RWPE2 (cell line): ENCODE results near the gene FAM222A.

Experiments used
- ATAC-seq: fragments of 200-7000 bp; cut with Tn5 transposase; 3 replicates; pipeline ENCODE4 v1.9.1; 2021; ENCODE audit warnings: low read depth
- DNase-seq: peaks from one replicate; pipeline ENCODE4 v3.0.0-alpha.2; 2020; ENCODE audit warnings: low spot score
- H3K27ac ChIP-seq: fragments of 450-650 bp; 2 replicates; pipeline ENCODE4 v1.5.1; 2017; ENCODE audit warnings: mild to moderate bottlenecking; ENCODE audit not compliant: poor library complexity, severe bottlenecking
- H3K27me3 ChIP-seq: fragments of 250-450 bp; sonication (Bioruptor Pico); 2 replicates; pipeline ENCODE4 v1.5.1; 2021; ENCODE audit warnings: mild to moderate bottlenecking, moderate library complexity; ENCODE audit not compliant: insufficient read depth, poor library complexity, severe bottlenecking
- H3K36me3 ChIP-seq: fragments of 250-450 bp; sonication (Bioruptor Pico); 2 replicates; pipeline ENCODE4 v1.5.1; 2020; ENCODE audit warnings: low read depth, mild to moderate bottlenecking, moderate library complexity
- H3K4me1 ChIP-seq: fragments of 250-450 bp; sonication (Bioruptor Pico); 2 replicates; pipeline ENCODE4 v1.5.1; 2021; ENCODE audit warnings: mild to moderate bottlenecking, moderate library complexity; ENCODE audit not compliant: insufficient read depth, poor library complexity, severe bottlenecking
- H3K4me3 ChIP-seq: fragments of 250-450 bp; sonication (Bioruptor Pico); 2 replicates; pipeline ENCODE4 v1.5.1; 2021; ENCODE audit warnings: mild to moderate bottlenecking, moderate library complexity; ENCODE audit not compliant: severe bottlenecking
- H3K9me3 ChIP-seq: fragments of 250-450 bp; sonication (Bioruptor Pico); 2 replicates; pipeline ENCODE4 v1.5.1; 2021; ENCODE audit warnings: mild to moderate bottlenecking, moderate library complexity; ENCODE audit not compliant: severe bottlenecking
- CTCF ChIP-seq: fragments of 450-650 bp; IDR thresholded peaks from one replicate; pipeline ENCODE4 v1.5.1; 2017; ENCODE audit warnings: mild to moderate bottlenecking, moderate library complexity; ENCODE audit not compliant: poor library complexity, severe bottlenecking

FAM222A gene

GRCh38 chr12:109796057-109796456, 82.4 kb downstream of the FAM222A start:
- Histone ChIP-seq H3K9me3 (no peaks in the 10 kb centered on the region), H3K36me3 (no peaks in the 10 kb centered on the region), H3K27ac (no peak overlapping the region), H3K4me1 (peaks cover 4% of the 10 kb centered on the region), H3K27me3 (no peaks in the 10 kb centered on the region), H3K4me3 (no peak overlapping the region)
- ATAC-seq (no peak), DNase-seq (no peak)
- no peak for TF ChIP-seq CTCF

GRCh38 chr12:109797905-109798669, 84.5 kb downstream of the FAM222A start:
- H3K27me3 ChIP-seq, result no peaks in the 10 kb centered on the region
- H3K9me3 ChIP-seq, result no peaks in the 10 kb centered on the region
- H3K27ac ChIP-seq, result no peak overlapping the region
- TF ChIP-seq CTCF, result no peak
- DNase-seq (no peak), ATAC-seq (no peak)
- no peak overlapping the region for H3K4me3 ChIP-seq
- no peaks in the 10 kb centered on the region for H3K36me3 ChIP-seq
- peaks cover 4% of the 10 kb centered on the region for H3K4me1 ChIP-seq

GRCh38 chr12:109798691-109799090, 85.1 kb downstream of the FAM222A start:
- TF ChIP-seq CTCF, result no peak
- peaks cover 4% of the 10 kb centered on the region for H3K4me1 ChIP-seq
- H3K27me3 ChIP-seq, result no peaks in the 10 kb centered on the region
- H3K9me3 ChIP-seq, result no peaks in the 10 kb centered on the region
- no peaks in the 10 kb centered on the region for H3K36me3 ChIP-seq
- no peak overlapping the region for H3K4me3 ChIP-seq
- no peak for ATAC-seq
- H3K27ac ChIP-seq, result no peak overlapping the region
- no peak for DNase-seq

GRCh38 chr12:109800536-109800935, 86.9 kb downstream of the FAM222A start:
- no peaks in the 10 kb centered on the region for H3K9me3 ChIP-seq
- no peak overlapping the region for H3K4me3 ChIP-seq
- H3K36me3 ChIP-seq, result no peaks in the 10 kb centered on the region
- no peaks in the 10 kb centered on the region for H3K27me3 ChIP-seq
- ATAC-seq (no peak), DNase-seq (no peak)
- H3K4me1 ChIP-seq, result no peaks in the 10 kb centered on the region
- H3K27ac ChIP-seq, result no peak overlapping the region
- no peak for TF ChIP-seq CTCF

- no peak for ATAC-seq
- H3K4me3 ChIP-seq, result no peak overlapping the region
- no peaks in the 10 kb centered on the region for H3K4me1 ChIP-seq
- no peaks in the 10 kb centered on the region for H3K36me3 ChIP-seq
- no peaks in the 10 kb centered on the region for H3K9me3 ChIP-seq
- no peak for TF ChIP-seq CTCF
- no peak overlapping the region for H3K27ac ChIP-seq
- DNase-seq, result no peak
- H3K27me3 ChIP-seq, result no peaks in the 10 kb centered on the region
Observed at GRCh38 chr12:109802828-109803227, 89.2 kb downstream of the FAM222A start.
